NCI-H2171 treated with DMSO at 0.1 percent for 48 hours (cell line): ENCODE measurements around the gene ULBP2.
A peak's percentile ranks its signal among the peaks of the same experiment; 100 is the strongest.
"Not testable (repeated sequence)": the region's sequence is repeated elsewhere in the genome, so short reads cannot be mapped to it uniquely, and the experiment has no call there.

Experiments used
- DNase-seq: peaks from one replicate; lab custom pipeline; 2025; lab: John Stamatoyannopoulos, UW

ULBP2 gene

GRCh38 chr6:149941583-149942460, at the start of gene ULBP2:
Gene ULBP2 (plus strand): TSS chr6:149942014. CDS start chr6:149942073, 59 bp downstream.
- DNase-seq = peak; percentile 90

- DNase-seq = no peak
Measured at GRCh38 chr6:149895048-149895590, 46.7 kb upstream of the ULBP2 start.

- DNase-seq = no peak
Measured at GRCh38 chr6:149895833-149896271, 46.0 kb upstream of the ULBP2 start.

- DNase-seq = no peak
Measured at GRCh38 chr6:149896491-149896890, 45.3 kb upstream of the ULBP2 start.

- no peak for DNase-seq
Measured at GRCh38 chr6:149897015-149897697, 44.7 kb upstream of the ULBP2 start.

- DNase-seq = no peak
Measured at GRCh38 chr6:149897855-149898744, 43.7 kb upstream of the ULBP2 start, which contains the start of gene RAET1E. Gene RAET1E (minus strand): TSS chr6:149898113. CDS start chr6:149890901, 7,212 bp downstream.

- no peak for DNase-seq
Measured at GRCh38 chr6:149898966-149899365, 42.8 kb upstream of the ULBP2 start.

GRCh38 chr6:149899486-149899885, 42.3 kb upstream of the ULBP2 start:
- DNase-seq = no peak

- DNase-seq = no peak
Measured at GRCh38 chr6:149899926-149900619, 41.7 kb upstream of the ULBP2 start.

- no peak for DNase-seq
Measured at GRCh38 chr6:149900620-149901443, 41.0 kb upstream of the ULBP2 start.

GRCh38 chr6:149901444-149902140, 40.2 kb upstream of the ULBP2 start:
- DNase-seq = peak; percentile 3

GRCh38 chr6:149903938-149904611, 37.7 kb upstream of the ULBP2 start:
- DNase-seq = peak; percentile 46

GRCh38 chr6:149904661-149905370, 37.0 kb upstream of the ULBP2 start:
- no peak for DNase-seq

- DNase-seq = no peak
Measured at GRCh38 chr6:149905371-149905910, 36.4 kb upstream of the ULBP2 start.

- no peak for DNase-seq
Measured at GRCh38 chr6:149905911-149906371, 35.9 kb upstream of the ULBP2 start.

GRCh38 chr6:149906405-149906804, 35.4 kb upstream of the ULBP2 start:
- no peak for DNase-seq

GRCh38 chr6:149907317-149907716, 34.5 kb upstream of the ULBP2 start:
- DNase-seq = no peak

- not testable (repeated sequence) for DNase-seq
Measured at GRCh38 chr6:149908480-149908879, 33.3 kb upstream of the ULBP2 start.
